ENCODE data around the gene CDH22. TPM values are rescaled to one million over a fixed set of nuclear protein-coding genes. Genes with fewer than 3 reads are reported as not detected.

Gene CDH22
- total RNA-seq, 1 donor from 2014 or later = 2.0 TPM

- DNase-seq (ENCODE audit: low spot score in 2 of 2) (peak; percentile 31 to 74), FAIRE-seq (no peak)
These were observed 175.6 kb downstream of the CDH22 start for GRCh38 chr20:46132705-46133120.

- FAIRE-seq = no peak
- DNase-seq (ENCODE audit: low spot score in 2 of 2) = no peak
These were observed 176.9 kb downstream of the CDH22 start for GRCh38 chr20:46131396-46131795.

GRCh38 chr20:46130534-46130933, 177.8 kb downstream of the CDH22 start:
- no peak for FAIRE-seq
- no peak for DNase-seq (ENCODE audit: low spot score in 2 of 2)

GRCh38 chr20:46129955-46130481, 178.3 kb downstream of the CDH22 start:
- DNase-seq (ENCODE audit: low spot score in 2 of 2) = no peak
- FAIRE-seq = no peak

GRCh38 chr20:46128310-46129151, 179.8 kb downstream of the CDH22 start:
- DNase-seq (ENCODE audit: low spot score in 2 of 2) (peak in 1 of 2 donors; percentile 60), FAIRE-seq (no peak)

GRCh38 chr20:46127396-46128010, 180.8 kb downstream of the CDH22 start:
- no peak for FAIRE-seq

GRCh38 chr20:46126440-46127056, 181.8 kb downstream of the CDH22 start:
- DNase-seq (ENCODE audit: low spot score in 2 of 2) (no peak), FAIRE-seq (no peak)

More at GRCh38 chr20:46127396-46128010, 180.8 kb downstream of the CDH22 start:
- DNase-seq (ENCODE audit: low spot score in 2 of 2) = no peak

Other genes starting within 250 kb of the CDH22 start
- 18.3 TPM for gene NCOA5, start 218.5 kb downstream of the CDH22 start, total RNA-seq
- gene CD40, start 190.2 kb downstream of the CDH22 start, total RNA-seq = 0.41 TPM
- gene ELMO2, start 98.1 kb upstream of the CDH22 start, total RNA-seq = 43.2 TPM
- gene ZNF334, start 205.1 kb upstream of the CDH22 start, total RNA-seq = 11.4 TPM
- gene OCSTAMP, start 242.2 kb upstream of the CDH22 start, total RNA-seq = not detected

Measured in frontal cortex (tissue), 4 donors.